ENCODE measurements around the gene DNMT3A.

DNA sequence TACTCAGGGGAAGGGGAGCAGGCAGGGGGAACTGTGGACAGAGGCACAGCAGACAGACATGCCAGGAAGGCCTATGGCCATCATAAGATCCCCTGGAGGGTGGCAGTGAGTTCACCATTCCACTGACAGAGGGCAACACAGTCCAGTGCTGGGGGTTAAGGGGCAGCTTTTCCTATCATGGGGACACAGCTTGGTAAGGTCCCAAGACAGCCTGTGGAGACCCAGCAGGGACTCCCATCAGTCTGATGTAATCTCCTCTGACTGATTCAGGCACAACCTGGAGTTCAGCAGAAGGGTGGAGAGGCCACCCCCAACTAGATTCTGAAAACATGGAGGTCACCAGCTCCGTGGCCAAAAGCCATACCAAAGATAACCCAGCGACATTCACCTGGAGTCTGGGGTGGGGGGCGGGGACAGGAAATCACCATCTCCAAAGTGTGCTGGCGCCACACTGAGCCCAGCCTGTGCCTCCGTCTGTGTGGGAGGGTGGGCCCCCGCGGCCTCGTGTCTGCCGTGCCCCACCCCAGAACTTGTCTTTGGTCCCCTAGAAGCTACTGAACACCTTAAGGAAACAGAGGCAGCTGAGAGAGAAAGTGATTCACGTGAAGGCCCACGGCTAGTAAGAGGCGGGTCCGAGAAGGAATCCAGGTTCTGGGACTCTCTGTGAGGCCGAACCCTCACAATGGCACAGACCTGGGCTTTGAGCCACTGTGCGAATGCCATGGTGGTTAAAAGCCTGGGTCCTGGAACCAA, 28.6 kb downstream of the DNMT3A start:
- TF ChIP-seq, protein P1, sequence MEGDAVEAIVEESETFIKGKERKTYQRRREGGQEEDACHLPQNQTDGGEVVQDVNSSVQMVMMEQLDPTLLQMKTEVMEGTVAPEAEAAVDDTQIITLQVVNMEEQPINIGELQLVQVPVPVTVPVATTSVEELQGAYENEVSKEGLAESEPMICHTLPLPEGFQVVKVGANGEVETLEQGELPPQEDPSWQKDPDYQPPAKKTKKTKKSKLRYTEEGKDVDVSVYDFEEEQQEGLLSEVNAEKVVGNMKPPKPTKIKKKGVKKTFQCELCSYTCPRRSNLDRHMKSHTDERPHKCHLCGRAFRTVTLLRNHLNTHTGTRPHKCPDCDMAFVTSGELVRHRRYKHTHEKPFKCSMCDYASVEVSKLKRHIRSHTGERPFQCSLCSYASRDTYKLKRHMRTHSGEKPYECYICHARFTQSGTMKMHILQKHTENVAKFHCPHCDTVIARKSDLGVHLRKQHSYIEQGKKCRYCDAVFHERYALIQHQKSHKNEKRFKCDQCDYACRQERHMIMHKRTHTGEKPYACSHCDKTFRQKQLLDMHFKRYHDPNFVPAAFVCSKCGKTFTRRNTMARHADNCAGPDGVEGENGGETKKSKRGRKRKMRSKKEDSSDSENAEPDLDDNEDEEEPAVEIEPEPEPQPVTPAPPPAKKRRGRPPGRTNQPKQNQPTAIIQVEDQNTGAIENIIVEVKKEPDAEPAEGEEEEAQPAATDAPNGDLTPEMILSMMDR (IDR thresholded peaks at IDR 0.05; ENCODE audit: borderline replicate concordance, extremely low read depth, low read length, poor library complexity, severe bottlenecking), result no peak
- TF ChIP-seq EZH2 (IDR thresholded peaks at IDR 0.05; ENCODE audit: borderline replicate concordance, low read depth, low read length, severe bottlenecking), result no peak

Measured in DND-41 (cell line).